ENCODE results near the gene KCNE2. TPM values are rescaled to one million over a fixed set of nuclear protein-coding genes. Genes with fewer than 3 reads are reported as not detected.

Gene KCNE2
- total RNA-seq, 1 donor from 2014 or later, result not detected

DNA sequence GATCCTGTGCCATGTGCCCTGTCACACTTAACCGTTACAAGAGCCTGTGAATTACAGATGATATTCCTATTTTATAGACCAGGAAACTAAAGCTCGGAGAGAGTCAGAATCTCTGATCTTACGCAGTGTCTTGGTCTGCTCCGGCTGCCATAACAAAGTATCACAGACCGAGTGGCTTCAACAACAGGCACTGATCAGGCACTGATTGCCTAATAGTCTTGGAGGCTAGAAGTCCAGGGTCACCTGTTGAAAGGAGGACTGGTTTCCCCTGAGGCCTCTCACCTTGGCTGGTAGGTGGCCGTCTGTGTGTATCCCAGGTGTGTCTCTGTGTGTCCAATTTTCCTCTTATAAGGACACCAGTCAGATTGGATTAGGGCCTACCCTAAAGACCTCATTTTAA, 31.5 kb upstream of the KCNE2 start:
- peaks cover 15% of the 10 kb centered on the region for H3K4me1 ChIP-seq
- no peak for DNase-seq
- H3K27me3 ChIP-seq (ENCODE audit: low read depth), result no peaks in the 10 kb centered on the region
- H3K36me3 ChIP-seq, result no peaks in the 10 kb centered on the region
- intact Hi-C loops (cut with micrococcal nuclease), result no loop called here
- H3K9me3 ChIP-seq (replicated peaks), result no peaks in the 10 kb centered on the region
- no peak overlapping the region for H3K4me3 ChIP-seq
- TF ChIP-seq, protein P1, sequence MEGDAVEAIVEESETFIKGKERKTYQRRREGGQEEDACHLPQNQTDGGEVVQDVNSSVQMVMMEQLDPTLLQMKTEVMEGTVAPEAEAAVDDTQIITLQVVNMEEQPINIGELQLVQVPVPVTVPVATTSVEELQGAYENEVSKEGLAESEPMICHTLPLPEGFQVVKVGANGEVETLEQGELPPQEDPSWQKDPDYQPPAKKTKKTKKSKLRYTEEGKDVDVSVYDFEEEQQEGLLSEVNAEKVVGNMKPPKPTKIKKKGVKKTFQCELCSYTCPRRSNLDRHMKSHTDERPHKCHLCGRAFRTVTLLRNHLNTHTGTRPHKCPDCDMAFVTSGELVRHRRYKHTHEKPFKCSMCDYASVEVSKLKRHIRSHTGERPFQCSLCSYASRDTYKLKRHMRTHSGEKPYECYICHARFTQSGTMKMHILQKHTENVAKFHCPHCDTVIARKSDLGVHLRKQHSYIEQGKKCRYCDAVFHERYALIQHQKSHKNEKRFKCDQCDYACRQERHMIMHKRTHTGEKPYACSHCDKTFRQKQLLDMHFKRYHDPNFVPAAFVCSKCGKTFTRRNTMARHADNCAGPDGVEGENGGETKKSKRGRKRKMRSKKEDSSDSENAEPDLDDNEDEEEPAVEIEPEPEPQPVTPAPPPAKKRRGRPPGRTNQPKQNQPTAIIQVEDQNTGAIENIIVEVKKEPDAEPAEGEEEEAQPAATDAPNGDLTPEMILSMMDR (IDR thresholded peaks at IDR 0.05; ENCODE audit: borderline replicate concordance), result no peak
- no peak overlapping the region for H3K27ac ChIP-seq (replicated peaks)

DNA sequence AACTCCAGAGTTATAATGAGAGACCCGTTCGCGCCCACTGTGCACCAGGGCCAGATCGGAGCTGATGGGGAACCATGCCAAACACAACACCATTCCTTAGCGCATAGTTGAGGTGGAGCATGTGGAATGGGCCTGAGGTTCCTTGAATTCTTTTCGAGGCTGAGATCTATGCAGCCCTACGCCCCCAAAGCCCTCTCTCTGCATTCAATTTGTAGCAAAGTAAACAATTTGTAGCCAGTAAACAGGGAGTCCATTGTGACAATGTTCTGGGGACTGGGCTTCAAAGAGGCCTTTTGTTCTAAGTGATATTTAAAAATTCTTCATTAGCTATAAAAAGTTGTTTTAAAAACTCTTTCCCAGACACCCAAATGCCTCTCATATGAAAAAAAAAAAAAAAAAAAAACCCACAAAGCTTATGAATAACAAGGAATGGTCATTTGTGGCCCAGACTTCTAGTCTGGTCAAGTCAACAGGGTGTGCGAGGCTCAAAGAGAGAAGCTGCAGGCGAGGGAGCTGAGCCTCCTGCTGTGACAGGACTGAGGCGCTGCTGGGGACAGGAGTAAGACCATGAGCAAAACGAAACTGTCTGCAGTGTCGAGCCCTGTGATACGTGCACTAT, 30.6 kb upstream of the KCNE2 start:
- TF ChIP-seq, protein P1 (IDR thresholded peaks at IDR 0.05; ENCODE audit: borderline replicate concordance), result no peak
- no peak overlapping the region for H3K27ac ChIP-seq (replicated peaks)
- peaks cover 23% of the 10 kb centered on the region for H3K4me1 ChIP-seq
- H3K4me3 ChIP-seq, result no peak overlapping the region
- intact Hi-C loops (cut with micrococcal nuclease), result no loop called here
- no peaks in the 10 kb centered on the region for H3K9me3 ChIP-seq (replicated peaks)
- DNase-seq, result no peak
- H3K27me3 ChIP-seq (ENCODE audit: low read depth), result no peaks in the 10 kb centered on the region
- H3K36me3 ChIP-seq, result no peaks in the 10 kb centered on the region

DNA sequence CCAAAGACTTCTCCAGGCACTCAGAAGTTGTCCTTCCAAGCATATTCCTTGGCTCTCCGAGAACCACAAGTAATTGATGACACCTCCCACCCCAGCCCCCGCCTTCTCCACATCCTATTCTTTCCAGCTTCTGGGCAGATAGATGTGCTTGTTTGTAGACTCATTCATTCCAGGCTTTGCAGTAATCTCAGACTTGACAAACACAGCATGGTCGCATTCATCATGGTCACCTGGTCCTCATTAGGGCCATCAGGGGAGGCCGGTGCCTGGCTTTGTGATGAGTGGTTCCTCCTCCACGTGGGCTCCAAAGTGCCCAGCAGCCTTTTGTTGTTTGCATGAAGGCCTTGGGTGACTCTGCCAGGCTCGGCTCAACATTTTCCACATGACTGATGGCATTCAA, 28.5 kb upstream of the KCNE2 start:
- DNase-seq, result no peak
- Histone ChIP-seq H3K27ac (replicated peaks) (no peak overlapping the region), H3K9me3 (replicated peaks) (no peaks in the 10 kb centered on the region), H3K27me3 (ENCODE audit: low read depth) (no peaks in the 10 kb centered on the region), H3K36me3 (no peaks in the 10 kb centered on the region), H3K4me1 (peaks cover 23% of the 10 kb centered on the region), H3K4me3 (no peak overlapping the region)
- TF ChIP-seq, protein P1 (IDR thresholded peaks at IDR 0.05; ENCODE audit: borderline replicate concordance), result no peak
- intact Hi-C loops (cut with micrococcal nuclease), result no loop called here

DNA sequence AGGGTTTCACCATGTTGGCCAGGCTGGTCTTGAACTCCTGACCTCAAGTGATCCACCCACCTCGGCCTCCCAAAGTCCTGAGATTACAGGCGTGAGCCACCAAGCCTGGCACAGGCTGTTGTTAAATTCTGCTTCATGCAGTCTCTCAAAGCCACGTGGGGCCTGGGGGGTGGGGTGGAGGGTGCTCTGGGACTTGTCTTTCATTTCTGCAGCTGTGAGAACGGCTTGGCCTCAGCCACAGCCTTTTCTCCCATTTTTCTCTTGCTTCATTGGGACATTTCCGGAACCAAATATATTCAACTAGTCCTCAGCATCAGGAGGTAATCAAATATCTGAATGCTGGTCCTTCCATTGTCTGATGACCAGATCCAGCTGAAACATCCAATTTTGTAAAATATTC, 27.6 kb upstream of the KCNE2 start:
- Histone ChIP-seq H3K9me3 (replicated peaks) (no peaks in the 10 kb centered on the region), H3K4me3 (no peak overlapping the region), H3K27ac (replicated peaks) (peak overlapping the region; percentile 54), H3K4me1 (peaks cover 23% of the 10 kb centered on the region), H3K27me3 (ENCODE audit: low read depth) (no peaks in the 10 kb centered on the region), H3K36me3 (no peaks in the 10 kb centered on the region)
- intact Hi-C loops (cut with micrococcal nuclease), result no loop called here
- DNase-seq, result peak; percentile 36
- TF ChIP-seq, protein P1 (IDR thresholded peaks at IDR 0.05; ENCODE audit: borderline replicate concordance), result no peak

DNA sequence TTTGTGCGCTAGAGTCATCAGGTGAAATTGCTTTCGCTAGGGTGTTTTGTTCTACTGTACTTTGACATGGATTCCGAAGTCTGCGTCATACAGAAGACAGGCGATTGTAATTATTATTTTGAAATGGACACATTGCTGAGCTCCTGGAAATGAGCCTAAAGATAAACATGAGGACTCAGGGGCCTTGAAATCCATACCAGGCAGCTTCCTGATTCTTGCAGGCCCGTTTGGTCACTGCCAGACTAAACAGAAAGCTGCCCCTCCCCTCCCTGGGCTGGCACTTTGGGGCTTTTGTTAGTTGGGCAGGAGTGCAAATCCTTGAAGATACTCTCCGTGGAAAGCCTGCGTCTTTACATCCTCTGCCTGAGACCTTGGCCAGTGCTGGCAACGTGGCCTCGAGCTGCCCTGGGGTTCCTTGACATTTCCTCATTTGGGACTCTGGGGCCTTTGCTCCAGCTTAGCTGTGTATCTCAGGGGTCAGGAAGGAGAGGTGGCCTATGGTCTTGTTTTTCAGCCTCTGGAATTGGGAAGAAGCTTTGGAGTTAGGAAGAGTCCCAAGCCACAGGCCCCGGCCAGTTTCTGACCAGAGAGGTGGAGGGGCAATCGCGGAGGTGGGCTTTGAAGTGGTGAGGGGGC, 26.9 kb upstream of the KCNE2 start:
- H3K27me3 ChIP-seq (ENCODE audit: low read depth), result no peaks in the 10 kb centered on the region
- H3K27ac ChIP-seq (replicated peaks), result peak overlapping the region; percentile 54

More for the DNA sequence above, 26.9 kb upstream of the KCNE2 start:
- no peak for DNase-seq
- TF ChIP-seq, protein P1 (IDR thresholded peaks at IDR 0.05; ENCODE audit: borderline replicate concordance), result no peak
- intact Hi-C loops (cut with micrococcal nuclease), result no loop called here
- H3K36me3 ChIP-seq, result no peaks in the 10 kb centered on the region
- H3K9me3 ChIP-seq (replicated peaks), result no peaks in the 10 kb centered on the region
- no peak overlapping the region for H3K4me3 ChIP-seq
- peaks cover 23% of the 10 kb centered on the region for H3K4me1 ChIP-seq
